SU-DHL-6 (cell line): ENCODE measurements around the gene RPS16.
A peak's percentile ranks its signal among the peaks of the same experiment; 100 is the strongest.

Experiments used
- H2AFZ ChIP-seq: fragments of 200-600 bp; sonication (generic); 2 replicates; pipeline ENCODE4 v1.6.1; 2014; ENCODE audit warnings: low read depth, mild to moderate bottlenecking, moderate library complexity, mixed read lengths, antibody characterized with exemption, low read length; ENCODE audit not compliant: severe bottlenecking
- H3F3A ChIP-seq: fragments of 200-600 bp; shearing (Covaris generic); 2 replicates; pipeline ENCODE4 v1.6.0; 2016; ENCODE audit warnings: antibody characterized with exemption, mild to moderate bottlenecking; ENCODE audit not compliant: insufficient read depth
- H3K27ac ChIP-seq: fragments of 200-600 bp; sonication (generic); 2 replicates; pipeline ENCODE4 v1.5.1; 2016; ENCODE audit warnings: low read depth, mild to moderate bottlenecking, low read length, moderate library complexity, mixed read lengths
- H3K27me3 ChIP-seq: fragments of 200-600 bp; sonication (generic), shearing (Covaris generic); 2 replicates; pipeline ENCODE4 v1.6.0; 2014; ENCODE audit warnings: mild to moderate bottlenecking, low read length
- H3K36me3 ChIP-seq: fragments of 200-600 bp; sonication (generic); 2 replicates; pipeline ENCODE4 v1.6.1; 2014; ENCODE audit warnings: mild to moderate bottlenecking, low read length, mixed read lengths
- H3K4me2 ChIP-seq: fragments of 300-600, 200-600 bp; shearing (Covaris generic), sonication (generic); 2 replicates; pipeline ENCODE4 v1.6.0; 2014; ENCODE audit warnings: low read length, low read depth, mild to moderate bottlenecking; ENCODE audit not compliant: poor library complexity, severe bottlenecking
- H3K4me3 ChIP-seq: fragments of 200-600 bp; sonication (generic); 2 replicates; pipeline ENCODE4 v1.5.1; 2014; ENCODE audit warnings: antibody characterized with exemption, low read length, mild to moderate bottlenecking, mixed read lengths; ENCODE audit not compliant: insufficient read depth, poor library complexity, severe bottlenecking
- H3K79me2 ChIP-seq: fragments of 200-600 bp; sonication (generic); 2 replicates; pipeline ENCODE4 v1.6.1; 2014; ENCODE audit warnings: mild to moderate bottlenecking, low read length, moderate library complexity; ENCODE audit not compliant: insufficient read depth
- H3K9ac ChIP-seq: fragments of 200-600 bp; sonication (generic); 2 replicates; pipeline ENCODE4 v1.7.0; 2014; ENCODE audit warnings: mild to moderate bottlenecking, low read length
- H3K9me2 ChIP-seq: fragments of 200-600 bp; sonication (generic); replicated peaks from 2 replicates; pipeline ENCODE4 v1.6.1; 2014; ENCODE audit warnings: low read length; ENCODE audit not compliant: insufficient read depth
- H3K9me3 ChIP-seq: fragments of 200-600 bp; sonication (generic); 2 replicates; pipeline ENCODE4 v1.6.1; 2014; ENCODE audit warnings: low read length, mixed read lengths; ENCODE audit not compliant: insufficient read depth
- H4K20me1 ChIP-seq: fragments of 200-600 bp; sonication (generic); 2 replicates; pipeline ENCODE4 v1.6.1; 2014; ENCODE audit warnings: low read depth, mild to moderate bottlenecking, antibody characterized with exemption, low read length, moderate library complexity, mixed read lengths
- EZH2phosphoT487 ChIP-seq: fragments of 200-600 bp; sonication (generic), shearing (Covaris generic); conservative IDR thresholded peaks from 2 replicates; pipeline ENCODE4 v1.6.1; 2018; ENCODE audit warnings: mild to moderate bottlenecking, antibody characterized with exemption, low read length, moderate library complexity, mixed read lengths
- TF ChIP-seq, protein P1 (sequence below): fragments of 200-600 bp; sonication (generic); IDR thresholded peaks from one replicate; pipeline ENCODE4 v1.5.1; 2017; ENCODE audit warnings: antibody characterized with exemption, mild to moderate bottlenecking, low read length, moderate library complexity; ENCODE audit not compliant: insufficient read depth, poor library complexity, severe bottlenecking

RPS16 gene

GRCh38 chr19:39403331-39404312, 32.1 kb downstream of the RPS16 start:
- Histone ChIP-seq H3K36me3 (no peaks in the 10 kb centered on the region), H3K4me3 (no peak overlapping the region), H3F3A (peaks cover 40% of the 10 kb centered on the region), H3K27ac (peak overlapping the region; percentile 57), H3K9me3 (no peaks in the 10 kb centered on the region), H3K4me2 (no peak overlapping the region), H3K9ac (no peak overlapping the region; the same call in 1 of the 2 replicates), H3K27me3 (no peaks in the 10 kb centered on the region), H4K20me1 (no peaks in the 10 kb centered on the region), H2AFZ (no peak overlapping the region), H3K9me2 (no peaks in the 10 kb centered on the region), H3K79me2 (peaks cover 14% of the 10 kb centered on the region)
- TF ChIP-seq, protein P1, sequence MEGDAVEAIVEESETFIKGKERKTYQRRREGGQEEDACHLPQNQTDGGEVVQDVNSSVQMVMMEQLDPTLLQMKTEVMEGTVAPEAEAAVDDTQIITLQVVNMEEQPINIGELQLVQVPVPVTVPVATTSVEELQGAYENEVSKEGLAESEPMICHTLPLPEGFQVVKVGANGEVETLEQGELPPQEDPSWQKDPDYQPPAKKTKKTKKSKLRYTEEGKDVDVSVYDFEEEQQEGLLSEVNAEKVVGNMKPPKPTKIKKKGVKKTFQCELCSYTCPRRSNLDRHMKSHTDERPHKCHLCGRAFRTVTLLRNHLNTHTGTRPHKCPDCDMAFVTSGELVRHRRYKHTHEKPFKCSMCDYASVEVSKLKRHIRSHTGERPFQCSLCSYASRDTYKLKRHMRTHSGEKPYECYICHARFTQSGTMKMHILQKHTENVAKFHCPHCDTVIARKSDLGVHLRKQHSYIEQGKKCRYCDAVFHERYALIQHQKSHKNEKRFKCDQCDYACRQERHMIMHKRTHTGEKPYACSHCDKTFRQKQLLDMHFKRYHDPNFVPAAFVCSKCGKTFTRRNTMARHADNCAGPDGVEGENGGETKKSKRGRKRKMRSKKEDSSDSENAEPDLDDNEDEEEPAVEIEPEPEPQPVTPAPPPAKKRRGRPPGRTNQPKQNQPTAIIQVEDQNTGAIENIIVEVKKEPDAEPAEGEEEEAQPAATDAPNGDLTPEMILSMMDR: no peak
- no peak for TF ChIP-seq EZH2phosphoT487

- peak overlapping the region; percentile 45 for H3K4me2 ChIP-seq
- H3K27ac ChIP-seq: peak overlapping the region; percentile 57
- peak overlapping the region; percentile 75 for H2AFZ ChIP-seq
- peak overlapping the region; percentile 27 for H3K4me3 ChIP-seq
- no peaks in the 10 kb centered on the region for H3K36me3 ChIP-seq
- no peaks in the 10 kb centered on the region for H3K9me2 ChIP-seq
- TF ChIP-seq, protein P1: no peak
- no peak for TF ChIP-seq EZH2phosphoT487
- peak overlapping the region; percentile 45 for H3K9ac ChIP-seq
- H3K9me3 ChIP-seq: no peaks in the 10 kb centered on the region
- H3K27me3 ChIP-seq: no peaks in the 10 kb centered on the region
- H4K20me1 ChIP-seq: no peaks in the 10 kb centered on the region
- H3F3A ChIP-seq: peaks cover 35% of the 10 kb centered on the region
- H3K79me2 ChIP-seq: peaks cover 5% of the 10 kb centered on the region
These were observed 33.1 kb downstream of the RPS16 start for GRCh38 chr19:39402346-39403300.

DNA sequence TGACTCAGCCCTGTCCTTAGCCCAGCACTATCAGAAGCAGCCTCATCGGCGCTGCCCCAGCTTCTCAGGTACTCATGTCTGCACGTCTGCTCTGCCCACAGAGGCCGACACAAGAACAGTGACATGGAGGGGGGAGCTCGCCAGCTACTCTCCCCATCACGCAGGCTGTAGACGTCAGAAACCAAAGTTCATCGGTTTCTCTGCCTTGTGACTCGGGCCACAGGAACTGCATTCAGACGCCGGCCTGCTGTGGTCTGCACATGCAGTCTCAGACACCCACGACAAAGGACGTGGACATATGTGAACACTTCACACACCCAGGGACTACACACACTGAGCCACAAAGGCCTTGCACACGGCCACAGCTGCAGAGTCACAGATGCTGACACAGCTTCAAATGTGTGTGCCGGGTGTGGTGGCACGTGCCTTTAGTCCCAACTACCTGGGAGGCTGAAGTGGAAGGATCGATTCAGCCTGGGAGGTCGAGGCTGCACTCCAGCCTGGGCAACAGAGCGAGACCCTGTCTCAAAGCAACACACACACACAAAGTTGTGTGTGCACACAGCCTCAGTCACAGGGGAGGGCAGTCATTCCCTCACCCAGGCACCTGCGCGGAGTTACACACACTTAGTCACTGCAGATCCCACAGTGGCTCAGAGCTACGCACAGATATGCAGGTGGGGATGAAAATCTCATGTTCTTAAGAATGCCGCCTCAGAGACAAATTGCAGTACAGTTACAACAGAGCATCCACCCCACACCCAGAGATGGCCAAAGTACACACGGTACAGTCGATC, 34.0 kb downstream of the RPS16 start:
- Histone ChIP-seq H3K9me2 (no peaks in the 10 kb centered on the region), H3F3A (peaks cover 30% of the 10 kb centered on the region), H3K27me3 (no peaks in the 10 kb centered on the region), H3K36me3 (no peaks in the 10 kb centered on the region), H3K79me2 (no peaks in the 10 kb centered on the region; the same call in 1 of the 2 replicates), H3K4me3 (no peak overlapping the region), H3K9me3 (no peaks in the 10 kb centered on the region), H2AFZ (peak overlapping the region; percentile 75), H4K20me1 (no peaks in the 10 kb centered on the region), H3K4me2 (peak overlapping the region; percentile 45), H3K9ac (peak overlapping the region; percentile 45), H3K27ac (peak overlapping the region; percentile 57)
- no peak for TF ChIP-seq EZH2phosphoT487
- TF ChIP-seq, protein P1: no peak
